Stimulated activated CD4-positive, alpha-beta T cell treated with anti-CD3 and anti-CD28 coated beads, Interleukin-4, amount 100 ng/mL, for 4 hours (primary cell): ENCODE data around the gene PSRC1.

ENCODE experiments used
- DNase-seq, 2 experiments: peaks; one replicate each; pipeline ENCODE4 v3.0.0-alpha.2; 2020

The PSRC1 gene

GRCh38 chr1:109256971-109257681 lies 25.8 kb downstream of the PSRC1 start:
- no peak for DNase-seq

- no peak for DNase-seq
Observed at GRCh38 chr1:109256085-109256484, 26.9 kb downstream of the PSRC1 start.

GRCh38 chr1:109255678-109256077 lies 27.3 kb downstream of the PSRC1 start:
- no peak for DNase-seq

- no peak for DNase-seq
Observed at GRCh38 chr1:109255097-109255651, 27.8 kb downstream of the PSRC1 start.

- no peak for DNase-seq
Observed at GRCh38 chr1:109254621-109255096, 28.3 kb downstream of the PSRC1 start.

- DNase-seq = no peak
Observed at GRCh38 chr1:109253803-109254620, 28.9 kb downstream of the PSRC1 start.

- DNase-seq = no peak
Observed at GRCh38 chr1:109252893-109253802, 29.8 kb downstream of the PSRC1 start.

GRCh38 chr1:109252167-109252892 lies 30.6 kb downstream of the PSRC1 start:
- no peak for DNase-seq

- DNase-seq = no peak
Observed at GRCh38 chr1:109251277-109252166, 31.4 kb downstream of the PSRC1 start.

GRCh38 chr1:109250454-109251276 lies 32.3 kb downstream of the PSRC1 start:
- DNase-seq = no peak

GRCh38 chr1:109249654-109250401 lies 33.1 kb downstream of the PSRC1 start:
- DNase-seq = no peak

GRCh38 chr1:109248797-109249629 lies 33.9 kb downstream of the PSRC1 start, which contains the start of gene CELSR2:
Gene CELSR2 (plus strand): TSS chr1:109249539. CDS start chr1:109250080, 541 bp downstream.
- peak; percentile 28 to 59 for DNase-seq

- DNase-seq = no peak
Observed at GRCh38 chr1:109248444-109248796, 34.5 kb downstream of the PSRC1 start.

- no peak for DNase-seq
Observed at GRCh38 chr1:109247401-109248365, 35.3 kb downstream of the PSRC1 start.

GRCh38 chr1:109246141-109246551 lies 36.8 kb downstream of the PSRC1 start:
- no peak for DNase-seq

GRCh38 chr1:109243860-109244552 lies 38.9 kb downstream of the PSRC1 start:
- DNase-seq = no peak
